HL-60 (cell line): Measurements from ENCODE around the gene TSHZ2.

ENCODE experiments used
- CTCF ChIP-seq: IDR thresholded peaks from one replicate; pipeline ENCODE4 v1.5.1; 2011; ENCODE audit warnings: low read length, control low read depth, inconsistent platforms; ENCODE audit not compliant: insufficient read depth
- POLR2AphosphoS5 ChIP-seq: IDR thresholded peaks from 2 replicates; pipeline ENCODE4 v1.6.1; 2012; ENCODE audit warnings: low read depth

- TF ChIP-seq CTCF (no peak), POLR2AphosphoS5 (no peak)
These were observed 526.2 kb downstream of the TSHZ2 start for GRCh38 chr20:53498341-53498740.
